ENCODE measurements around the gene PHLDA2. TPM values are rescaled to one million over a fixed set of nuclear protein-coding genes. Genes with fewer than 3 reads are reported as not detected.

PHLDA2 gene
- total and polyA plus RNA-seq, 9 of the 15 experiments (the other 6 are each of a cell fraction or from before 2014, with no cell fraction given), result 0.43 to 42.4 (median 4.7) TPM

- TF ChIP-seq MGA (IDR thresholded peaks at IDR 0.05) (peak; percentile 21; the same call in 1 of the 2 replicates), ZNF224 (CRISPR knock-in tag; IDR thresholded peaks at IDR 0.05) (no peak), SOX6 (IDR thresholded peaks at IDR 0.05) (no peak), HDAC1 (IDR thresholded peaks at IDR 0.05) (no peak), GATAD2B (IDR thresholded peaks at IDR 0.05; ENCODE audit: borderline replicate concordance) (peak; percentile 76; the same call in 1 of the 2 replicates), DPF2 (IDR thresholded peaks at IDR 0.05) (0 out of 2 replicates have a peak, but pooled peaks have one; percentile 16), RAD21 (CRISPR knock-in tag; conservative IDR thresholded peaks at IDR 0.05 in 1 of 2, IDR thresholded peaks at IDR 0.05 in 1 of 2) (0 out of 4 replicates have a peak, but pooled peaks of 1 of the 2 experiments have one; percentile 6), ZNF583 (CRISPR knock-in tag; IDR thresholded peaks at IDR 0.05) (0 out of 2 replicates have a peak, but pooled peaks have one; percentile 18), MTA3 (IDR thresholded peaks at IDR 0.05; ENCODE audit: borderline replicate concordance) (0 out of 2 replicates have a peak, but pooled peaks have one; percentile 29)
- TF ChIP-seq, protein P1, sequence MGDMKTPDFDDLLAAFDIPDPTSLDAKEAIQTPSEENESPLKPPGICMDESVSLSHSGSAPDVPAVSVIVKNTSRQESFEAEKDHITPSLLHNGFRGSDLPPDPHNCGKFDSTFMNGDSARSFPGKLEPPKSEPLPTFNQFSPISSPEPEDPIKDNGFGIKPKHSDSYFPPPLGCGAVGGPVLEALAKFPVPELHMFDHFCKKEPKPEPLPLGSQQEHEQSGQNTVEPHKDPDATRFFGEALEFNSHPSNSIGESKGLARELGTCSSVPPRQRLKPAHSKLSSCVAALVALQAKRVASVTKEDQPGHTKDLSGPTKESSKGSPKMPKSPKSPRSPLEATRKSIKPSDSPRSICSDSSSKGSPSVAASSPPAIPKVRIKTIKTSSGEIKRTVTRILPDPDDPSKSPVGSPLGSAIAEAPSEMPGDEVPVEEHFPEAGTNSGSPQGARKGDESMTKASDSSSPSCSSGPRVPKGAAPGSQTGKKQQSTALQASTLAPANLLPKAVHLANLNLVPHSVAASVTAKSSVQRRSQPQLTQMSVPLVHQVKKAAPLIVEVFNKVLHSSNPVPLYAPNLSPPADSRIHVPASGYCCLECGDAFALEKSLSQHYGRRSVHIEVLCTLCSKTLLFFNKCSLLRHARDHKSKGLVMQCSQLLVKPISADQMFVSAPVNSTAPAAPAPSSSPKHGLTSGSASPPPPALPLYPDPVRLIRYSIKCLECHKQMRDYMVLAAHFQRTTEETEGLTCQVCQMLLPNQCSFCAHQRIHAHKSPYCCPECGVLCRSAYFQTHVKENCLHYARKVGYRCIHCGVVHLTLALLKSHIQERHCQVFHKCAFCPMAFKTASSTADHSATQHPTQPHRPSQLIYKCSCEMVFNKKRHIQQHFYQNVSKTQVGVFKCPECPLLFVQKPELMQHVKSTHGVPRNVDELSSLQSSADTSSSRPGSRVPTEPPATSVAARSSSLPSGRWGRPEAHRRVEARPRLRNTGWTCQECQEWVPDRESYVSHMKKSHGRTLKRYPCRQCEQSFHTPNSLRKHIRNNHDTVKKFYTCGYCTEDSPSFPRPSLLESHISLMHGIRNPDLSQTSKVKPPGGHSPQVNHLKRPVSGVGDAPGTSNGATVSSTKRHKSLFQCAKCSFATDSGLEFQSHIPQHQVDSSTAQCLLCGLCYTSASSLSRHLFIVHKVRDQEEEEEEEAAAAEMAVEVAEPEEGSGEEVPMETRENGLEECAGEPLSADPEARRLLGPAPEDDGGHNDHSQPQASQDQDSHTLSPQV (IDR thresholded peaks at IDR 0.05), result peak; percentile 30; the same call in 1 of the 2 replicates
Measured at GRCh38 chr11:2886191-2886894, 42.9 kb downstream of the PHLDA2 start (continued).

Measured in K562 (cell line).